Measurements from ENCODE around the gene RAX. TPM values are rescaled to one million over a fixed set of nuclear protein-coding genes. Genes with fewer than 3 reads are reported as not detected.

RAX gene
- total and polyA plus RNA-seq, 2 donors (not counting 1 experiment from before 2014, with no cell fraction given) = not detected

GRCh38 chr18:59278793-59279192, 5.5 kb upstream of the RAX start:
- WGBS (ENCODE audit: insufficient coverage) = 75% methylated on average over 1 of the region's 5 CpGs
- H3K9me3 Mint-ChIP-seq (ENCODE audit: insufficient read depth) = no peaks in the 10 kb centered on the region
- H3K4me1 ChIP-seq (ENCODE audit: control insufficient read depth in 2 of 2, insufficient read depth in 2 of 2, low read length in 2 of 2) = peaks cover 1 to 5% of the 10 kb centered on the region in 2 donors
- H3K4me1 Mint-ChIP-seq = peaks cover 2% of the 10 kb centered on the region
- no peak overlapping the region for H3K4me2 ChIP-seq (replicated peaks; ENCODE audit: low read depth, low read length, poor library complexity, severe bottlenecking)
- H3K9me3 ChIP-seq (ENCODE audit: control extremely low read depth in 1 of 3, control insufficient read depth in 2 of 3, insufficient read depth in 1 of 3, low read length in 2 of 3) = peaks cover 0 to 8% (median 1%) of the 10 kb centered on the region in 3 donors
- H2AFZ ChIP-seq (ENCODE audit: insufficient read depth, low read depth, low read length, poor library complexity, severe bottlenecking) = no peak overlapping the region
- H3K4me3 ChIP-seq (ENCODE audit: control extremely low read depth in 1 of 5, extremely low read depth in 1 of 5, insufficient read depth in 1 of 5, low read depth in 2 of 5, low read length in 4 of 5) = no peak overlapping the region
- intact Hi-C loops (cut with micrococcal nuclease) = no loop called here
- no peak for ATAC-seq (ENCODE audit: low read depth)
- H3K27me3 Mint-ChIP-seq = peaks cover 66% of the 10 kb centered on the region
- no peaks in the 10 kb centered on the region for H3K36me3 ChIP-seq (replicated peaks in 1 of 2; ENCODE audit: control extremely low read depth in 1 of 2, control insufficient read depth in 1 of 2, extremely low read depth in 1 of 2, insufficient read depth in 2 of 2, low read length in 1 of 2)
- H3K79me2 ChIP-seq (ENCODE audit: control insufficient read depth, insufficient read depth, low read length) = no peaks in the 10 kb centered on the region
- H4K20me1 ChIP-seq (ENCODE audit: control insufficient read depth, insufficient read depth, low read length, poor library complexity, severe bottlenecking) = no peaks in the 10 kb centered on the region
- H3K27ac Mint-ChIP-seq = no peak overlapping the region
- POLR2A ChIA-PET = no interaction called here
- CTCF ChIA-PET = no interaction called here
- H3K27me3 ChIP-seq (replicated peaks in 1 of 4; ENCODE audit: control extremely low read depth in 1 of 4, control insufficient read depth in 3 of 4, insufficient read depth in 4 of 4, low read length in 3 of 4) = peaks cover 0 to 43% (median 26%) of the 10 kb centered on the region in 4 experiments
- TF ChIP-seq EZH2 (IDR thresholded peaks at IDR 0.05; ENCODE audit: borderline replicate concordance, insufficient read depth, low read depth, low read length, poor library complexity, severe bottlenecking) (no peak), CTCF (IDR thresholded peaks at IDR 0.05) (no peak)
- DNase-seq = no peak
- no peak overlapping the region for H3K27ac ChIP-seq (ENCODE audit: low read length in 2 of 2)
- H3K4me3 Mint-ChIP-seq = no peak overlapping the region
- no peak overlapping the region for H3K9ac ChIP-seq (ENCODE audit: low read length)

- no peak overlapping the region for H3K4me3 Mint-ChIP-seq
- Histone ChIP-seq H3K4me2 (replicated peaks; ENCODE audit: low read depth, low read length, poor library complexity, severe bottlenecking) (no peak overlapping the region), H3K9ac (ENCODE audit: low read length) (no peak overlapping the region), H3K79me2 (ENCODE audit: control insufficient read depth, insufficient read depth, low read length) (no peaks in the 10 kb centered on the region), H2AFZ (ENCODE audit: insufficient read depth, low read depth, low read length, poor library complexity, severe bottlenecking) (no peak overlapping the region), H3K4me1 (ENCODE audit: control insufficient read depth in 2 of 2, insufficient read depth in 2 of 2, low read length in 2 of 2) (peaks cover 19 to 29% of the 10 kb centered on the region in 2 donors), H3K9me3 (ENCODE audit: control extremely low read depth in 1 of 3, control insufficient read depth in 2 of 3, insufficient read depth in 1 of 3, low read length in 2 of 3) (peaks cover 0 to 27% (median 1%) of the 10 kb centered on the region in 3 donors), H3K36me3 (replicated peaks in 1 of 2; ENCODE audit: control extremely low read depth in 1 of 2, control insufficient read depth in 1 of 2, extremely low read depth in 1 of 2, insufficient read depth in 2 of 2, low read length in 1 of 2) (no peaks in the 10 kb centered on the region), H3K4me3 (ENCODE audit: control extremely low read depth in 1 of 5, extremely low read depth in 1 of 5, insufficient read depth in 1 of 5, low read depth in 2 of 5, low read length in 4 of 5) (no peak overlapping the region), H3K27ac (ENCODE audit: low read length in 2 of 2) (no peak overlapping the region), H4K20me1 (ENCODE audit: control insufficient read depth, insufficient read depth, low read length, poor library complexity, severe bottlenecking) (no peaks in the 10 kb centered on the region), H3K27me3 (replicated peaks in 1 of 4; ENCODE audit: control extremely low read depth in 1 of 4, control insufficient read depth in 3 of 4, insufficient read depth in 4 of 4, low read length in 3 of 4) (peaks cover 0 to 65% (median 44%) of the 10 kb centered on the region in 4 experiments)
- peaks cover 66% of the 10 kb centered on the region for H3K27me3 Mint-ChIP-seq
- intact Hi-C loops (cut with micrococcal nuclease) = no loop called here
- ATAC-seq (ENCODE audit: low read depth) (no peak), DNase-seq (no peak)
- H3K27ac Mint-ChIP-seq = no peak overlapping the region
- POLR2A ChIA-PET = no interaction called here
- H3K9me3 Mint-ChIP-seq (ENCODE audit: insufficient read depth) = no peaks in the 10 kb centered on the region
- WGBS (ENCODE audit: insufficient coverage) = 35% methylated on average over 2 of the region's 5 CpGs
- CTCF ChIA-PET = interaction anchor here (0.6 to 1.1 kb wide), 2 partner anchors 25 to 206 kb away, joined by 3 read pairs; no protein-coding TSS in a partner anchor
- peaks cover 11% of the 10 kb centered on the region for H3K4me1 Mint-ChIP-seq
- TF ChIP-seq EZH2 (IDR thresholded peaks at IDR 0.05; ENCODE audit: borderline replicate concordance, insufficient read depth, low read depth, low read length, poor library complexity, severe bottlenecking) (no peak), CTCF (IDR thresholded peaks at IDR 0.05) (no peak)
Observed at GRCh38 chr18:59276047-59276446, 2.8 kb upstream of the RAX start.
